ENCODE results near the gene FBRS.
"Not testable (repeated sequence)": the region's sequence is repeated elsewhere in the genome, so short reads cannot be mapped to it uniquely, and the experiment has no call there.

Gene FBRS

GRCh38 chr16:30628628-30629540 is 29.3 kb upstream of the FBRS start:
- peak; percentile 77 for DNase-seq (ENCODE audit: low read depth)
- H3K4me3 ChIP-seq (ENCODE audit: low read length), result no peak overlapping the region
- peak; percentile 98 for TF ChIP-seq CTCF (IDR thresholded peaks at IDR 0.05; ENCODE audit: insufficient read depth, low read depth, low read length, missing control alignments)

GRCh38 chr16:30632454-30632853 is 25.8 kb upstream of the FBRS start:
- DNase-seq (ENCODE audit: low read depth); H3K4me3 ChIP-seq (ENCODE audit: low read length): not testable (repeated sequence)

- peak overlapping the region; percentile 90 for H3K4me3 ChIP-seq (ENCODE audit: low read length)
- TF ChIP-seq CTCF (IDR thresholded peaks at IDR 0.05; ENCODE audit: insufficient read depth, low read depth, low read length, missing control alignments), result no peak
Measured at GRCh38 chr16:30633526-30633925, 24.7 kb upstream of the FBRS start.

GRCh38 chr16:30636599-30636998 is 21.6 kb upstream of the FBRS start:
- DNase-seq (ENCODE audit: low read depth), result no peak
- no peak overlapping the region for H3K4me3 ChIP-seq (ENCODE audit: low read length)
- no peak for TF ChIP-seq CTCF (IDR thresholded peaks at IDR 0.05; ENCODE audit: insufficient read depth, low read depth, low read length, missing control alignments)

More at GRCh38 chr16:30633526-30633925, 24.7 kb upstream of the FBRS start:
- DNase-seq (ENCODE audit: low read depth), result no peak

- not testable (repeated sequence) for DNase-seq (ENCODE audit: low read depth); H3K4me3 ChIP-seq (ENCODE audit: low read length)
Measured at GRCh38 chr16:30637139-30637538, 21.1 kb upstream of the FBRS start.

GRCh38 chr16:30637944-30638343 is 20.3 kb upstream of the FBRS start:
- TF ChIP-seq CTCF (IDR thresholded peaks at IDR 0.05; ENCODE audit: insufficient read depth, low read depth, low read length, missing control alignments), result peak; percentile 74
- H3K4me3 ChIP-seq (ENCODE audit: low read length), result no peak overlapping the region
- peak; percentile 72 for DNase-seq (ENCODE audit: low read depth)

- TF ChIP-seq CTCF (IDR thresholded peaks at IDR 0.05; ENCODE audit: insufficient read depth, low read depth, low read length, missing control alignments), result no peak
- no peak overlapping the region for H3K4me3 ChIP-seq (ENCODE audit: low read length)
- no peak for DNase-seq (ENCODE audit: low read depth)
Measured at GRCh38 chr16:30641378-30641982, 16.8 kb upstream of the FBRS start.
